Measurements from ENCODE around the gene EXOC3. TPM values are rescaled to one million over a fixed set of nuclear protein-coding genes. Genes with fewer than 3 reads are reported as not detected.

The EXOC3 gene
- total RNA-seq, 4 donors from 2014 or later, result 69.9 to 240 (median 76.1) TPM

DNA sequence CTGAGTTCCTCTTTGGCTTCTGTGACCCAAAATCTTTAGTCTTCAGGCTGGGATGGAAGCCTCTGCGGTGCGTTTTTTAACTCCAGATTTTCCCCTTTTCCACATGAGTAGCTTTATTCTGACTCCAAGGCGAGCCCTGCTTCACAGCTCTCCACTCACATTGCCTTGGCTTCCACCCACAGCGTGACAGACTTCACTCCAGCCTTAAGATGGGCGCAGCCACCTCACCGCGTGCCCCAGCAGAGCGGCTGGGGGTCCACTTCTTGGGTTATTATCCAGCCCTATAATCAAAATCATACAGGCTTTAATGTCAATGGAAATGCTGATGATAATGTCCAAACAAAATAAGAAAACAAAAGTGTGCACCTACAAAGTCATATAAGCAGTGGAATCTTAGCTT is 1.2 kb downstream of the EXOC3 start:
- Histone ChIP-seq H3K27me3 (no peaks in the 10 kb centered on the region), H3K36me3 (peaks cover 0 to 21% (median 8%) of the 10 kb centered on the region in 4 donors), H3K4me1 (peaks cover 8 to 32% (median 17%) of the 10 kb centered on the region in 4 donors), H3K27ac (peak overlapping the region in 2 of 4 donors; percentile 85 to 94), H3K9me3 (no peaks in the 10 kb centered on the region), H3K4me3 (peak overlapping the region in 3 of 4 donors; percentile 61 to 86 (median 76))
- intact Hi-C loops (cut with DNase I; ENCODE audit: low total_unique reads), result no loop called here
- TF ChIP-seq EP300 (IDR thresholded peaks at IDR 0.05; ENCODE audit: low read depth), result no peak
- TF ChIP-seq POLR2AphosphoS5 (IDR thresholded peaks at IDR 0.05), result no peak
- no peak for TF ChIP-seq POLR2A (IDR thresholded peaks at IDR 0.05)
- TF ChIP-seq CTCF (IDR thresholded peaks at IDR 0.05), result no peak
- in situ Hi-C loops (cut with MboI; ENCODE audit: low pct_ligation_motif_present in 1 of 4, low pct_unique_long_range_greater_than_20kb in 1 of 4, low sequenced_read_pairs in 3 of 4), result no loop called here
- WGBS, 2 donors (ENCODE audit: low coverage in 1 of 2), result 80 to 86% methylated on average over 8 of the region's 8 CpGs
- peak; percentile 6 for DNase-seq

- Histone ChIP-seq H3K36me3 (peaks cover 0 to 35% (median 8%) of the 10 kb centered on the region in 4 donors), H3K4me3 (no peak overlapping the region), H3K27ac (no peak overlapping the region), H3K9me3 (no peaks in the 10 kb centered on the region), H3K4me1 (peaks cover 8 to 32% (median 17%) of the 10 kb centered on the region in 4 donors), H3K27me3 (no peaks in the 10 kb centered on the region)
- no peak for DNase-seq
- intact Hi-C loops (cut with DNase I; ENCODE audit: low total_unique reads) (no loop called here), in situ Hi-C loops (cut with MboI; ENCODE audit: low pct_ligation_motif_present in 1 of 4, low pct_unique_long_range_greater_than_20kb in 1 of 4, low sequenced_read_pairs in 3 of 4) (no loop called here)
- TF ChIP-seq POLR2AphosphoS5 (IDR thresholded peaks at IDR 0.05) (no peak), EP300 (IDR thresholded peaks at IDR 0.05; ENCODE audit: low read depth) (no peak), CTCF (IDR thresholded peaks at IDR 0.05) (no peak), POLR2A (IDR thresholded peaks at IDR 0.05) (no peak)
- 84 to 85% methylated on average over 4 to 10 of the region's 10 CpGs for WGBS, 2 donors (ENCODE audit: low coverage in 1 of 2)
These were observed 2.6 kb downstream of the EXOC3 start for GRCh38 chr5:445591-445990.

GRCh38 chr5:446066-446882 is 3.3 kb downstream of the EXOC3 start:
- peaks cover 1 to 42% (median 10%) of the 10 kb centered on the region in 4 donors for H3K36me3 ChIP-seq
- in situ Hi-C loops (cut with MboI; ENCODE audit: low pct_ligation_motif_present in 1 of 4, low pct_unique_long_range_greater_than_20kb in 1 of 4, low sequenced_read_pairs in 3 of 4), result no loop called here
- H3K4me1 ChIP-seq, result peaks cover 8 to 32% (median 17%) of the 10 kb centered on the region in 4 donors
- peak; percentile 7 for DNase-seq
- no peaks in the 10 kb centered on the region for H3K27me3 ChIP-seq
- H3K9me3 ChIP-seq, result peaks cover 0 to 1% of the 10 kb centered on the region in 2 donors
- 70 to 89% methylated on average over 2 to 19 of the region's 19 CpGs for WGBS, 2 donors (ENCODE audit: low coverage in 1 of 2)
- intact Hi-C loops (cut with DNase I; ENCODE audit: low total_unique reads), result no loop called here
- TF ChIP-seq CTCF (IDR thresholded peaks at IDR 0.05) (no peak), POLR2A (IDR thresholded peaks at IDR 0.05) (no peak), POLR2AphosphoS5 (IDR thresholded peaks at IDR 0.05) (no peak), EP300 (IDR thresholded peaks at IDR 0.05; ENCODE audit: low read depth) (no peak)
- no peak overlapping the region for H3K27ac ChIP-seq
- no peak overlapping the region for H3K4me3 ChIP-seq

- TF ChIP-seq CTCF (IDR thresholded peaks at IDR 0.05) (peak; percentile 48 to 59 (median 57)), POLR2AphosphoS5 (IDR thresholded peaks at IDR 0.05) (no peak)
- intact Hi-C loops (cut with DNase I; ENCODE audit: low total_unique reads) (no loop called here), in situ Hi-C loops (cut with MboI; ENCODE audit: low pct_ligation_motif_present in 1 of 4, low pct_unique_long_range_greater_than_20kb in 1 of 4, low sequenced_read_pairs in 3 of 4) (no loop called here)
- whole genome bisulfite sequencing, 2 donors (ENCODE audit: low coverage in 1 of 2), result 50 to 52% methylated on average over 1 to 7 of the region's 7 CpGs
- Histone ChIP-seq H3K4me1 (peaks cover 8 to 30% (median 17%) of the 10 kb centered on the region in 4 donors), H3K36me3 (peaks cover 3 to 48% (median 14%) of the 10 kb centered on the region in 4 donors), H3K9me3 (peaks cover 5 to 7% of the 10 kb centered on the region in 2 donors), H3K4me3 (no peak overlapping the region), H3K27ac (no peak overlapping the region), H3K27me3 (no peaks in the 10 kb centered on the region)
- DNase-seq, result peak; percentile 5
These were observed 3.9 kb downstream of the EXOC3 start for GRCh38 chr5:446883-447263.

Measured in transverse colon (tissue), 4 donors.